HK-2 (cell line): ENCODE results near the gene ITIH3.

Experiments used
- DNase-seq: peaks from one replicate; pipeline ENCODE4 v3.0.0-alpha.2; 2018; ENCODE audit not compliant: unreplicated experiment

ITIH3 gene

DNA sequence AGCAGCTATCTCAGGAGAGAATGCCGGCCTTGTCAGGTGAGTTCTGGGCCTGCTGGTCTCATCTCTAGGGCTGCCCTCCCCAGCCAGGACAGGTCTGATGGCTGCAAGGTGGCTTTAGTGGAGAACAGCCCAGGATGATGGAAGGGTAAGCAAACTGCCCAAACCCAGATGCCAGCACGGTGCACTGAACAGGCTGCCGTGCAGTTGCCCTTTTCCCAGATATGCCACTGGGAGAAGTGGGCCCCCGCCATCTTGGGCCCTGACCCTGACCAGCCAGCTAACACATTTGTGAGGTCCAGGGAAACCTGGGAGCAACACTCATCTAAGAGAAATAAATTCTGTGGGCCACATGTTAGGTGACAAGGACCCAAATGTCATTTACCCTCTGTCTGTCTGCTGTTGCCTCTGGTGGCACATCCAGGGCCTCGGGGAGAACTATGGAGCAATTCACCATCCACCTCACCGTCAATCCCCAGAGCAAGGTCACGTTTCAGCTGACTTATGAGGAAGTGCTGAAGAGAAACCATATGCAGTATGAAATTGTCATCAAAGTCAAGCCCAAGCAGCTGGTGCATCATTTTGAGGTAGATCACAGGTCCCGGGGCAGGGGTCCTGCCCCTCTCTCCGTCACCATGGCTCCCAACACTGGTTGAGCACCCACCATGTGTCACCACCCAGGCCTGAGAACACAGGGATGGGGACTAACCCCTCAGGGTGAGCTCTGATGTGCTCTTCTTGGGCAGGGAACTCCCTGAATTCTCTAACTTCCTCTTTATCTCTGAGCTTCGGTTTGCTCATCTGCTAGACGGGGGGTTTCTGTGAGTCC lies 15.4 kb upstream of the ITIH3 start:
- DNase-seq = no peak

DNA sequence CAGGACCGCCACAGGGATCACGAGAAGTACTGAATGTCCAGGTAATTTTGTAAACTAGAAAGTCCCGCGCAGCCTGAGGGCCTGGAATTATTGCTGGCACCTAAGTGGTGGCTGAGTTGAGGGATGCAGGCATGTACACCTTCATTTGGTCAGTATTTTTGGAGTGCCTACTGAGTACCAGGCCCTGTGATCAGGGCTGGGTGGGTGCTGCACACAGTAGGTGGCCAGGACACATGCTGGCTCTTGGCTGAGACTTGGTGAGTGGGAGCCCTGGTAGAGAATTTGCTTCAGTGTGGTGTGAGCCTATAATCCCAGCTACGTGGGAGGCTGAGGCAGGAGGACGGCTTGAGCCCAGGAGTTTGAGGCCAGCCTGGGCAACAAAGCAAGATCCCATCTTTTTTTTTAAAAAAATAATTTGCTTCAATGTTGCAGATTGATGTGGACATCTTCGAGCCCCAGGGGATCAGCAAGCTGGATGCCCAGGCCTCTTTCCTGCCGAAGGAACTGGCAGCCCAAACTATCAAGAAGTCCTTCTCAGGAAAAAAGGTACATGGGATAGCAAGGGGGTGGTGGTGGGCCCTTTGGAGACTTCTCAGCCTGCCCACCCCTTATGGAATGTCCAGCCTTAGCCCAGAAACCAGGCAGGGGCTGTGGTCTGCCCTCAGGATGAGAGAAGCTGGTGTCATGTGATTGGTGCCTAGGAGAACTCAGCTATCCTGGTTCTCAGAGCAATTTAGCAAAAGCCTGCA lies 14.6 kb upstream of the ITIH3 start:
- no peak for DNase-seq

DNA sequence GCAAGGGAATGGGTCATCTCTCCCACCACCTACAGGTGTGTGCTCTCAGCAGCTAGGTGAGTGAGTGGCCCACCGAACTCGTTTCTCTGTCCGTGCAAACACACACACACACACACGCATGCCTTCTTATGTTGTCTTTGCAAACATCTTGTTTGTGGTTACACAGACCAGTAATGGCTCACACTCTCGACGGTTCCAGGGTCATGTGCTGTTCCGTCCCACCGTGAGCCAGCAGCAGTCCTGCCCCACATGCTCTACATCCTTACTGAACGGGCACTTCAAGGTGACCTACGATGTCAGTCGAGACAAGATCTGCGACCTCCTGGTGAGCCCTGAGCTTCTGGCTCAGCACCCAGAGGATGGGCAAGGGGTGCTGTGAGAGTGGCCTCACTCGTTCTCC lies 12.9 kb upstream of the ITIH3 start:
- DNase-seq = no peak

DNA sequence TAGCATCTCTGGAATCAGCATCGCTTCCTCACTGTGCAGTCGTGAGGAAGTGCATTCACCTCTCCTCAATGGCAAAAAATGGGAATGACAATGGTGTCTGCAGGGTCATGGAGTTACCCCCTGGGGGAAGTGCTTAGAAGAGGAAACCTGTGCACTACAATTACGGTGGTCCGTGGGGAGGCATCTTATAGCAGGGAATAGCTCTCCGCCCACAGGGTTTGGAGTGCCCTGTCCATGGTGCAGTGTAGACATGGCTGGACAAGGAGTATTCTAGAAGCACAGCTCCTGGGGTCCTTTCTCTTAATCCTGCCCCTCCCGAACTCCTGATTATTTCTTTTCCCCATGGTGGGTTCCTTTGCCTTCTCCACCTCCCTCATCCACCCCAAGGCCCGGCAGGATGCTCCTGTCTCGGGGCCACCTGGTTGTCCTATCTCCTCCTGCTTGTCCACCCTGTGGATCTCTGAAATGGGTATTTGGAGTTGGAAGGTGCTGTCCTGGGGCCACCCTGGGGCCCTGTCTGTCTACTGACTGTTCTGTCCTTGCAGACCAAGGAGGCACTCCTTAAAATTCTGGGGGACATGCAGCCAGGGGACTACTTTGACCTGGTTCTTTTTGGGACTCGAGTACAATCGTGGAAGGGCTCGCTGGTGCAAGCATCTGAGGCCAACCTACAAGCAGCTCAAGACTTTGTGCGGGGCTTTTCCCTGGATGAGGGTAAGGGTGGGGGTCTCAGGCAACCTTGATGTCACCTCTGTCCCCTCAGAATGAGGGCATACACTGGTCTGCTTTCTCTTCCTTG lies 12.0 kb upstream of the ITIH3 start:
- no peak for DNase-seq

DNA sequence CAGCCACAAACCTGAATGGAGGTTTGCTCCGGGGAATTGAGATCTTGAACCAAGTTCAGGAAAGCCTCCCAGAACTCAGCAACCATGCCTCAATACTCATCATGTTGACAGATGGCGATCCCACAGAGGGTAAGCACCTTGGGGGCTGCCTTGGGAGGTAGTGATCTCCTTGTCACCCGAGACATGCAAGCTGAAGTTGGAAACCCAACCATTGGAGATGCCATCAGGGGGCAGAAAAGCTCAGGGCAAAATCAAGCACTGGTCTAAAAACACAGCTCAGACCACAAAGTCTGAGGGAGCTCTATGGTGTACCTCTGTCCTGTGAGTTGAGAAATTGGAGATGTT lies 11.4 kb upstream of the ITIH3 start:
- no peak for DNase-seq

DNA sequence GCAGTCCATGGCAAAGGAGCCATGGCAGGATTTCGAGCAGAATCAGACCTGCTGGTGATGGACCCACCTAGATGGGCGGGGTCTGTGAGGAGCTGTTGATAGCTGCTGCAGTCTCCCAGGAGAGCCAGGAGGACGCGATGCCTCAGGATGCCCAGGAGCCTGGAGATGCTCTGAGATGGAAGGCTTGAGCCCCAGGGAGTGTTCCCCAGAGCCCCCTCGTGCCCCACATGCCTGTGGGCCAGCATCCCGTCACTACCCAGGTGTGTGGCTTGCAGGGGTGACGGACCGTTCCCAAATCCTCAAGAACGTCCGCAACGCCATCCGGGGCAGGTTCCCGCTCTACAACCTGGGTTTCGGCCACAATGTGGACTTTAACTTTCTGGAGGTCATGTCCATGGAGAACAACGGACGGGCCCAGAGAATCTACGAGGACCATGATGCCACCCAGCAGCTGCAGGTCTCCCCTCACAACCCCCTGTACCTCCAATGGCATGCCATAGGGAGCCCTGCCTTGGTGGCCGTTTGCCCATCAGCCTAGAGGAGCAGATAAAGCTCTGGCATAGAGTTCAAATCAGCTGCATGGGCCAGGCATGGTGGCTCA lies 10.5 kb upstream of the ITIH3 start:
- no peak for DNase-seq

DNA sequence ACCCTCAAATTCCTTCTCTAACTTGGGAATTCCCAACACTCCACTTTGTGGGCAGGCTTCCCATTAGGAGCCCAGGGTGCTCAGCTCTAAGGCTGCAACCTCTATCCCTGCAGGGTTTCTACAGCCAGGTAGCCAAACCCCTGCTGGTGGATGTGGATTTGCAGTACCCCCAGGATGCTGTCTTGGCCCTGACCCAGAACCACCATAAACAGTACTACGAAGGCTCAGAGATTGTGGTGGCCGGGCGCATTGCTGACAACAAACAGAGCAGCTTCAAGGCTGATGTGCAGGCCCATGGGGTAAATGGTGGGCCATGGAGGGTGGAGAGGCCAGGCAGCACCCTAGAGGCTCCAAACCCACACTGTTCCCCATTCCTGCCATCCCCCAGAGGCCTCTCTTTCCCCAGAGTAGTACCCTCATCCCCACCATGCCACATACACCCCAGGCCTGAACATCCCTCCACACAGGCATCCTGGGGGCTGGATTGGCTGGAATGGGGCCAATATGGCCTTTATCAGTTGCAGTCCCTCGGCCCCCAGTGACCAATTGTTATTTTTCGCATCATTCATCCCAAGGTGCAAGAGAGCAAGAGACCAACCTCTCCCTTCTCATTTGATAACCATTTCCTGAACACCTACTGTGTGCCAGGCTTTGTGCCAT lies 9.5 kb upstream of the ITIH3 start:
- DNase-seq = no peak

DNA sequence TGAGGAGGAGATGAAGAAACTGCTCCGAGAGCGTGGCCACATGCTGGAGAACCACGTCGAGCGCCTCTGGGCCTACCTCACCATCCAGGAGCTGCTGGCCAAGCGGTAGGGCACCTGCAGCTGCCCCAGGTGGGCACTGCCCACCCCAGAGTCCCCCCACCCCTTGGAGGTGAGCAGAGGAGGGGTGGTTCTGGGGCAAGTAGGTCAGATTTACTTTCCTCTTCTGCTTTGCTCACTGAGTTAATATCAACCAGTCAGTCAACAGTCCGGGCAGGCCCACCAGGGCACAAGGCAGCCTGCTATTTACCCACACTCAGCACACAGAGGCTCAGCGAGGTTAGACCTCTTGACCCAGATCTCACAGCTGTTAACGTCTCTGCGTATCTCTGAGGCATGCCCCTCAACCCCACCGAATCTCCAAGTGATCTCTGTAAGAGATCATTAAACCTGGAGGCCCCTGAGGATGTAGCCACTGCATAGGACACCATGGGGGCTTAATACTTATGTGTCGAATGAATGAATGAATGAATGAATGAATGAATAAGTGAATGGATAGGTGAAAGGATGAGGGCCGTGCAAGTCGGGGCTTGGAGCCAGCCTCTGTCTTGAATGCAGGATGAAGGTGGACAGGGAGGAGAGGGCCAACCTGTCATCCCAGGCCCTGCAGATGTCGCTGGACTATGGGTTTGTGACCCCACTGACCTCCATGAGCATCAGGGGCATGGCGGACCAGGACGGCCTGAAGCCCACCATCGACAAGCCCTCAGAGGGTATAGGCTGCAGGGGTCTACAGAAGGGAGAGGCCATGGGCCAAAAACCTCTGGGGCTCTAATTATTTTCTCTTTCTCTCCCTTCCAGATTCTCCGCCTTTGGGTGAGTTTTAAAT lies 8.0 kb upstream of the ITIH3 start:
- no peak for DNase-seq

DNA sequence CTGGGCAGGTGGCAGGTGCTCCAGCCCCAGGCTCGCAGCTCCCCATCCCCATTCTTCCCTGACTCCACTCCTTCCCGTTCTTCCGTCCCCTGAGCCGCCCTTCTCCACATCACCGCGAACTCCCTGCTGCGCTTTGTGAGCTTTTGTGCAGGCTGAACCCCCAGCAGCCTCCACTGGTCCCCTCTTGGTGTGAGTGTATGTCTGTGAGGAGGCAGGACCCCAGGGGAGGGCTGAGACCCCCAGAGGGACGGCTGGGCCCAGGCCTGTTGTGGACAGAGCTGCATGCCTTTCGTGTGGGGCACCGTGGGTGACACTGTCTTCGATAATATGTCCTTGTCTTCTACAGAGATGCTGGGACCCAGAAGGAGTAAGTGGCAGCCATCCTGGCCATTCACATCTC lies 7.3 kb upstream of the ITIH3 start:
- DNase-seq = no peak

DNA sequence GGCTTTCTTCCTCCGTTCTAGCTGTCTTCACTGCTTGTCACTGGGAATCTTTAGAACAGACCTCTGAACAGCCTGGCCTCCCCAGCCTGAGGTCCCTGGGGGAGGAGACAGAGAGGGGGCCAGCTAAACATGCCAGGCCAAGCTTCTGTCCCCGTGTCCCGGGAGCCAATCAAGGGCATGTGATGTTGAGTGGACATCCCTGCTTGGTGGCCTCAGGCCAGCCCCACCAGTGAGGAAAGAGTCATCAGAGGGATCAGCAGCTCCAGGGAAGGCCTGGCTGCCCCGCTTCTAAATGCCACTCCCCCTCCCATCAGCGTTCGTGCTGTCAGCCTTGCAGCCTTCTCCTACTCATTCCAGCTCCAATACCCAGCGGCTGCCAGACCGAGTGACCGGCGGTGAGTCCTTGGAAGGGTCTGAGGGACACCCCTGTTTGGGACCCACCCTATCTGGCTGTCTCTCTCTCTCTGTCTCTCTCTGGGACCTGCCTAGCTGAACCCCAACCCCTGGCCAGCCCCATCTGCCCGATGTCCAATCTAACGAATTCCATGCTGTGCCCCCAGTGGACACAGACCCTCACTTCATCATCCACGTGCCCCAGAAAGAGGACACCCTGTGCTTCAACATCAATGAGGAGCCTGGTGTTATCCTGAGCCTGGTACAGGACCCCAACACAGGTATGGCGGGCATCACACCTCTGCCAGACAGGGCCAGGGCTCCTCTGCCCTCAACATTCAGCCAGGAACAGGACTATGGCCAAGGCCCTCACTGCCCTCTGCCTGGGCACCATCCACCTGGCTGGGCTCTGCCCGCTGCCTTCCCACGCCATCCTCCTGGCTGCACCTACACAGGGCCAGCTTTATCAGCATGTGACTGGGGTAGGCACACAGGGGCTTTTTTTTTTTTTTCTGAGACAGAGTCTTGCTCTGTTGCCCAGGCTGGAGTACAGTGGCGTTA lies 6.6 kb upstream of the ITIH3 start:
- no peak for DNase-seq

DNA sequence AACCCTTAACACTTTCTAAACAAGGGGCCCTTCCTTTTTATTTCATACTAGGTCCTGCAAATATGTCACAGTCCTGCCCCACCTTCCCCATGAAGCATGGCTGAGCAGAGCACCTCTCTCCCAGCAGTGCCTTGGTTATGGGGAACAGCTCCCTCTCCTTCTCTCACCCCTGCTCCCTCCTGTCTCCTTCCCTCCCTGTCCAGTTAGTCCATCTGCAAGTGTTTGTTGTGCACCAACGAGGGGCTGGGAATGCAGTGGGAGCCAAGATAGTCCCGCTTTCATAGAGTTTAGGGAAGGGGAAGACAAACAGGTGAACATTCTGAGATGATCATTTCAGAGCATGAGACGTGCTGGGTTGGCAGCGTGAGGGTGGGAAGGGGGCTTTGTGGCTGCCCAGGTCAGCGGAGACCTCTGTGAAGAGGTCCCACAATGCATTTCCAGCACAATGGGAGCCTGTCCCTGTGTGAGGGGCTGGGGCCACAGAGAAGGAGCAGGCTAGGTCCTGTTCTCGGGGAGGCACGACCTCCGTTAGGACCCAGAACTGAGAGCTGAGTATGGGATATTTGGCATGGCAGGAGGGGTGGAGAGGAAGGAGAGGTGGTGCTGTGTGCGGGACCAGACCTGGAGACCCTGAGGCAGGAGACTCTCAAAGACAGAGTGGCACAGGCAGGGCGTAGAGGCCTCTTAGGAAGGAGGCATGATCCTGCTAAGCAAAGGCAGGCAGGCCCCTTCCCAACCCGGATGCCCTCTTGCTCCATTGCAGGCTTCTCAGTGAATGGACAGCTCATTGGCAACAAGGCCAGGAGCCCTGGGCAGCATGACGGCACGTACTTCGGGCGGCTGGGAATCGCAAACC lies 5.5 kb upstream of the ITIH3 start:
- DNase-seq = no peak

DNA sequence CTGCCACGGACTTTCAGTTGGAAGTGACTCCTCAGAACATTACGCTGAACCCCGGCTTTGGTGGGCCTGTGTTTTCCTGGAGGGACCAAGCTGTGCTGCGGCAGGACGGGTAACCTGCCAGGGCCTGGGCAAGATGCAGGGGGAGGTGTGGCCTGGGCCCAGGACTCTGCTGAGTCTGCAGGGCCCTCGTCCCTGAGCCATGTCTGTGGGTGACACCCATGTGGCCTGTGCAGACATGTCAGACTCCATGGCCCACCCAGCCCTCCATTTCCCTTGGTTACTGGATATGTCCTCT lies 4.9 kb upstream of the ITIH3 start:
- no peak for DNase-seq

DNA sequence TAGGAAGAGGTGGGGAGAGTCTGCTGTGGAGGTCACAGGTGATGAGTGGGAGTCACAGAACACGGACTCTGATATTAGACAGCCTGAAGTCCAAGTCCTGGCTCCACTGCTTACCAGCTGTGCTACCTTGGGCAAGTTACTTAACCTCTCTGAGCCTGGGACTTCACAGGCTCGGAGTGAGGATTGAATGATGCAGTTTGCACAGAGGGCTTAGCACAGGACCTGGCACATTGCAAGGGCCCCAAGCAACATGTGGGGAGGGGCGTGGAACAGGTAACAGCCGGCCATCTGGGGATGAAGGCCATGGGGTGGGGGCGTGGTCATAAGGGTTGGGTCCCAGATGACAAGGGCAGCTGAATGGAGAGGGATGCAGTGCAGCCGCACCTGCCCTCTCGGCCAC lies 4.3 kb upstream of the ITIH3 start:
- DNase-seq = no peak

DNA sequence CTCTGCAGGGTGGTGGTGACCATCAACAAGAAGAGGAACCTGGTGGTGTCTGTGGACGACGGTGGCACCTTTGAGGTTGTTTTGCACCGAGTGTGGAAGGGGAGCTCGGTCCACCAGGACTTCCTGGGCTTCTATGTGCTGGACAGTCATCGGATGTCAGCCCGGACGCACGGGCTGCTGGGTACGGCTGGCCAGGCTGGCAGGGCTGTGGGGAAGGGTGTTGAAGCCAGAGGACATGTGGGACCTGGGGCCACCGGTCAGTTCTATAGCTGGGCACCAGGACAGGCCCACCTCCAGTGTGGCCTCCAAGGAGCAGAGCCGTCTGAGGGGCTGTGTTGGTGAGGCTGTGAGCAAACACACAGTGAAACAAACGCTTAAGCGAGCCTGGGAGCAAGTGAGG lies 3.9 kb upstream of the ITIH3 start:
- no peak for DNase-seq

DNA sequence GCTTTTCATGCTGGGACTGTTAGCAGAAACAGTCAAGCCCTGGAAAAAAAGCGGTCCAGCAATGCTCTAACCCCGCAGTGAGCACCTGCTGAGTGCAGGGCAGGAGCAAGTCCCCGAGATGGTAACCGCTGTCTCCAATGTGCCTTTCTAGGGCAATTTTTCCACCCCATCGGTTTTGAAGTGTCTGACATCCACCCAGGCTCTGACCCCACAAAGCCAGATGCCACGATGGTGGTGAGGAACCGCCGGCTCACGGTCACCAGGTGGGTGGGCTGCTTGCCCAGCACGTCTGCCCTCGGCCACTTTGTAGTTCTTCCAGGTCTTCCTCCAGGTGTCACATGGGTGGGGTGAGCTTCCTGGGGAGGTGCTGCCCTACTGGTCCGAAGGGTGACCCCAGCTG lies 3.2 kb upstream of the ITIH3 start:
- no peak for DNase-seq

DNA sequence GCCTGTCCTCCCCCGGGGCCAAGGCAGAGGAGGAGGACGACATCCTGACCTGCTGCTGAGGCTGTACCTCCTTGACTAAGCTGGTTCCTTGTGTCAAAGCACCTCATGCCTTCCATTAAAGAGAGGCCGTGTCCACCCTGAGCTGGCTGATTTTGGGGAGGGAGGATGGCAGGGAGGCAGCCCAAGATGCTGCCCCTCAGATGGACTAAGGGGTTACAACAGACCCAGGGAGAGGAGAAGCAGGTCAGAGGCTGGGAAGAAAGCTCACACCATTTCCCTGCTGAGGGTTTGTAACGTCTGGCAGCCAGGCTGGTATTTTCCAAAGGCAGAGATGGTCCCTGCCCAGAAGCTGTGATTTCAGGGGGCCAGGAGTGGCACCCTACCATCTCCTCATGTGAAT lies 2.7 kb upstream of the ITIH3 start:
- DNase-seq = no peak

DNA sequence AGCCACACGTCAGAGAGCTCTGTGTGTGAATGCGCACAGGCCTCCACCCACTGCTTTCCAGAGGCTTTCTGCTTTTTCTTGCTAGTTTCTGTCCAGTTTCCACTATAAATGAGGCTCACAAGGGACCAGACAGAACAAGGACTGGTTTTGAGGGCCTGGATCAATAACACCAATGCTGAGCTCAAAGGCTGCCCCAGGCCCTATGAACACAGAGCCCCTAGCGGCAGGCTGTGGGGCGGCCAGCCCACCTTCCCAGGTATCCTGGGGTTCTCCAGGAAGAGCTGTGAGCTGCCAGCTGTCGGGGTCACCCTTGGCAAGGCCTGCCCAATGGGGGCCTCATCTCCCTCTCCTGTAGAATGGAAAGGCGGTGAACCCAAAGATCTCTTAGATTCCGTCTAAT lies 2.2 kb upstream of the ITIH3 start:
- no peak for DNase-seq

DNA sequence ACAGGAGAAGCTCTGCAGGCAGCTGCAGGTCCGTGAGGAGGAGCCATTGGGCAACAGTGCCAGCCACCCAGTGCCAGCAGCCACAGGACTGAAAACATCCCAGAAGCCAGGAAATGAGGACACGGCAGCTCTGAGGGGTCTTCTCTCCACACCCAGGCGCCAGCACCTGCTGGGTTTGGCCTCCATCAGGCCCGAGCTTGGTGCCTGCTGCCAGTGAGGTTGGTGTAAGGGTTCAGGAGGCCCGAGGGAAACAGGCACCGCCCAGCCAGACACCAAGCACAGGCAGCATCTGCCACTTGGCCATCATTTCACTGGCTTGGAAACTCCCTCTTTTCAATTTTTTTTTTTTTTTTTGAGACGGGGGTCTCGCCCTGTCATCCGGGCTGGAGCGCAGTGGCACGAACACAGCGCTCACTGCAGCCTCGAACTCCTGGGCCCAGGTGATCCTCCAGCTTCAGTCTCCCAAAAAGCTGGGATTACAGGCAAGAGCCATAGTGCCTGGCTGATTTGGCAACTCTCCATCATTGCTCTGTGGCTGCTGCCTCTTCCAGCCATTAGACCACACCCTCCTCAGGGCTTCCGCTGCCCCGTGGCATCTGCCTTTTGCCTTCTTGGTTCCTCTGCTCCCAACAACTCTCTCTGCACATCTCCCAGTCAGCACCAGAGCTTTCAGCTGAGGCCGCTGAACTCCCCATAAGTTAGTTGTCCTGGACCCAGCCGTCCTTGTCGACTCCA lies 1.5 kb upstream of the ITIH3 start:
- no peak for DNase-seq
